Heart left ventricle (tissue), 13 donors: ENCODE data around the gene AQP2.

Source experiments
- CTCF ChIP-seq, 12 donors: fragments of 200-600 bp; sonication (generic) in 4 of 12; IDR thresholded peaks; one replicate each; pipeline versions ENCODE4 v1.5.0 to v1.8.0; 2018 to 2022; ENCODE audit warnings: antibody characterized with exemption in 12 of 12, mild to moderate bottlenecking in 5 of 12
- POLR2A ChIP-seq, 2 donors: fragments of 450-650 bp; IDR thresholded peaks; one replicate each; pipeline ENCODE4 v1.6.1; 2017; ENCODE audit warnings: antibody characterized with exemption in 2 of 2, mild to moderate bottlenecking in 2 of 2, moderate library complexity in 2 of 2
- donor health status: ischemic (EF 13 %, LVEDD 7.1; RV severe dilation, severe dysfunction).
- donor health status: DM: no; HTN: yes; CAD: no.
- donor health status: DM: no; HTN: no; CAD: no.
- donor health status: ischemic (EF 25% LVEDD 6.9; RV normal size, moderate dysfunction).
- donor health status: ischemic (EF 25% LVEDD 5.7; RV mildly dilated, moderate dysfunction).
- donor health status: ischemic (EF 35%, LVEDD 5.7; RV mildly dilated, moderate dysfunction).
- donor health status: nonischemic (EF 11% LVEDD 7.7; RV severe dilation, severe dysfunction).
- donor health status: DM: yes; HTN: yes; CAD: no.
- donor health status: PGD.
- donor health status: ischemic (EF 29% LVEDD 5.4; RV normal size, mild dysfunction).
- donor health status: nonischemic (EF 23%, LVEDD 6.1; RV moderate dilation, normal function).

- TF ChIP-seq CTCF (IDR thresholded peaks at IDR 0.05) (no peak), POLR2A (IDR thresholded peaks at IDR 0.05) (no peak)
Observed at GRCh38 chr12:49944046-49944445, 6.5 kb upstream of the AQP2 start.
